Epithelial cell of esophagus (primary cell): ENCODE results near the gene BASP1.

ENCODE experiments used
- DNase-seq: peaks from one replicate; pipeline ENCODE4 v3.0.0; 2010; ENCODE audit warnings: low read depth
- H3K4me3 ChIP-seq: 2 replicates; pipeline ENCODE4 v1.5.1; 2011; ENCODE audit warnings: mild to moderate bottlenecking, low read length, control low read depth
- TF ChIP-seq, protein P1 (sequence below): IDR thresholded peaks from 2 replicates; pipeline ENCODE4 v1.5.1; 2011; ENCODE audit warnings: low read depth, mild to moderate bottlenecking, low read length, control low read depth, inconsistent platforms; ENCODE audit not compliant: insufficient read depth; ENCODE audit errors: missing control alignments

Gene BASP1

DNA sequence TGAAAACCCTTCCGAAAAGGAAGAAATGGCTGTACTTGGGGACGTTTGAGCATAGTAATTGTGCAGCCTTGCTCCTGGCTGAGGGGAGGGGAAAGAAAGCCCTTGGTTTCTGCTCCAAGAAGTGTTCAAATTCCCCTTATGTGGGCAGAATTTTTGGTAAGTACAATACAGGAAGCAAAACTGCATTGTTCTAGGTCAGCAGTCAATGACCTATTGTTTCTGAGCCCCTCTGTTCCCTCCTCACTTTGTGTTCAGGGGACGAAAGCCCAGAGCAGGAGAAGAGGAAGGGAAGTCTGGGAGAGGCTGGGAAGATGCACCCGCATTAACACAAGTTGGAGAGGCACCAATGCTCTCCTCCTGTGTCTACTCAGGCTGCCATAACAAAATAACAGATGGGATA, 11.9 kb downstream of the BASP1 start:
- TF ChIP-seq, protein P1, sequence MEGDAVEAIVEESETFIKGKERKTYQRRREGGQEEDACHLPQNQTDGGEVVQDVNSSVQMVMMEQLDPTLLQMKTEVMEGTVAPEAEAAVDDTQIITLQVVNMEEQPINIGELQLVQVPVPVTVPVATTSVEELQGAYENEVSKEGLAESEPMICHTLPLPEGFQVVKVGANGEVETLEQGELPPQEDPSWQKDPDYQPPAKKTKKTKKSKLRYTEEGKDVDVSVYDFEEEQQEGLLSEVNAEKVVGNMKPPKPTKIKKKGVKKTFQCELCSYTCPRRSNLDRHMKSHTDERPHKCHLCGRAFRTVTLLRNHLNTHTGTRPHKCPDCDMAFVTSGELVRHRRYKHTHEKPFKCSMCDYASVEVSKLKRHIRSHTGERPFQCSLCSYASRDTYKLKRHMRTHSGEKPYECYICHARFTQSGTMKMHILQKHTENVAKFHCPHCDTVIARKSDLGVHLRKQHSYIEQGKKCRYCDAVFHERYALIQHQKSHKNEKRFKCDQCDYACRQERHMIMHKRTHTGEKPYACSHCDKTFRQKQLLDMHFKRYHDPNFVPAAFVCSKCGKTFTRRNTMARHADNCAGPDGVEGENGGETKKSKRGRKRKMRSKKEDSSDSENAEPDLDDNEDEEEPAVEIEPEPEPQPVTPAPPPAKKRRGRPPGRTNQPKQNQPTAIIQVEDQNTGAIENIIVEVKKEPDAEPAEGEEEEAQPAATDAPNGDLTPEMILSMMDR = no peak
- H3K4me3 ChIP-seq = no peak overlapping the region
- no peak for DNase-seq

DNA sequence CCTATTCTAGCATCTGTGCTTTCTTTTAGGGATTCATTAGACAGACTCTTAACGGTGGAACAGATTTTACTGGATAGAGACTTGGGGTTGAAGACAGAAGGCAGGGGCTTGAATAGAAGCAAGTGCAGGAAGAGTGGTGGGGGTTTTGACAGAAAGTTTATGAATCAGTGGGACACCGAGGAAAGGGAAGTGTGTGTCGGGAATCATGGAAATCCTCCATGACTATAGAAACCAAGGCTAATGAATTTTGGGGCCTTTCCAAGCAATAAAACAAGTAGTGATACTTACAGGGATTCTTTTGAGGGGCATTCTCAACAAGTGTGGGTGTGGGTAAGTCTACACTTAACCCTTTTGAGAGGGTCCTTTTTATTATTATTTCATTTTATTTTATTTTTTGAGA, 12.8 kb downstream of the BASP1 start:
- H3K4me3 ChIP-seq = no peak overlapping the region
- no peak for DNase-seq
- TF ChIP-seq, protein P1 = no peak

DNA sequence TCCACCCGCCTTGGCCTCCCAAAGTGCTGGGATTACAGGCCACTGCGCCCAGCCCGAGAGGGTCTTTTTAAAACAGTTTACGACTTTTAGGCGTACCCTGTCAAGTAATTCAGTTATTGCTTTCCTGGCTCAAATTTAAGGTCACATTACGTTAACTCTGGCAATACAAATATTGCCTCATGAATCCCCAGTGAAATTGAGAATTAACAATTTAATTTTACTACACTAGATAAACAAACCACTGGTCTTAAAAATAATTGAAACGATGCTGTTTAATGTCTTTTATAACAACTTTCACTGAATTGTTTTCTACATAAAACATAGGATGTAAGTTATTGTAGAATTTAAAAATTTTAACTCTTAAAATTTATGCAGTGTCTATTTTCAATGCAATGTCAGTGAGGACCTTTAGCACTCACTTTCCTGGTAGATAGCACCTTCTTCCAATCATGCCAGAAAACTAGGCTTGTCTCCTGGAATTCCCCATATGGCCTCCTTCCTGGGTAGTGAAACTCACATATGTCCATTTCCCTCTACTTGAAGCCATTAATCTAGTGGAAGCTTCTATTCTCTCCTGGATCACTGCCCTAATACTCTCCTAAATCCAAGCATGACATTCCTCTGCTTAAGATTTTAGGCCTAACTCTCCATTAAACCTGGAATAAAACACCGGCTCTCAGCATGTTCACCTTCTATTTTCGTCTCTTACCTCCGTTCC, 13.5 kb downstream of the BASP1 start:
- H3K4me3 ChIP-seq = no peak overlapping the region
- TF ChIP-seq, protein P1 = no peak
- DNase-seq = no peak

DNA sequence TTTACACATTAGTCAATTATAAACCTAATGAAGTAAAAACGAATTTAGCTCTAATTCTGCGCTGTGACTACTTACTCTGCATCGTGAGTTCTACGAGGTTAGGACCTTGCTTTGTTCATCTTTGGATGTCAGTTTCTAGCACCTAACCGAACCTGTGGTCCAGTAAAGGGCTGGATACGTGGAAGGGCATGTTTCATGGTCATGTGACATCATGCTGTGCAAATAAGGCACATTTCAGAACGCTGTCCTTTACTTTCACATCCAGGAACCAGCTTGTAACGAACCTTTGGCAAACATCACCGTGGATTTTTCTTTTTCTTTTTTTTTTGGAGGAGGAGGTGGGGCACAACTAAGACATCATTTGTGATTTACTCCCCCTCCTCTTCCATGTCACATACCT, 15.0 kb downstream of the BASP1 start:
- TF ChIP-seq, protein P1 = no peak
- DNase-seq = no peak
- H3K4me3 ChIP-seq = no peak overlapping the region

DNA sequence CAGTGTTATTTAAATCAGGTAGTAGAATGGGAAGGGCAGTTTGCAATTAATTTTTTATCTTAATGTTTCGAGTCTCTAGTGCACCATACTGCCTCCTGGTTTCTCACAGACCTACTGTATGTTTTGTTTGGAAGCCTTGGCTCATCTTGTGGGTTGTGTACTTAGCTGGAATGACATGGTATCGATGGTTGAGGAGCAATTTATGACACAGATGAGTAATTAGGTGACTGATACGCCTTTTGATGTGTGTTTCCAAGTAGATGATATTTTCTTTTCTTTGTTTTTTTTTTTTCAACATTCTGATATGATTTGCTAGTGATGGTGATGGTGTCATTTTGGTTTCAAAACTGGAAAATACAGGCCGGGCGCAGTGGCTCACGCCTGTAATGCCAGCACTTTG, 16.1 kb downstream of the BASP1 start:
- peak; percentile 33 for DNase-seq
- TF ChIP-seq, protein P1 = no peak
- H3K4me3 ChIP-seq = no peak overlapping the region

DNA sequence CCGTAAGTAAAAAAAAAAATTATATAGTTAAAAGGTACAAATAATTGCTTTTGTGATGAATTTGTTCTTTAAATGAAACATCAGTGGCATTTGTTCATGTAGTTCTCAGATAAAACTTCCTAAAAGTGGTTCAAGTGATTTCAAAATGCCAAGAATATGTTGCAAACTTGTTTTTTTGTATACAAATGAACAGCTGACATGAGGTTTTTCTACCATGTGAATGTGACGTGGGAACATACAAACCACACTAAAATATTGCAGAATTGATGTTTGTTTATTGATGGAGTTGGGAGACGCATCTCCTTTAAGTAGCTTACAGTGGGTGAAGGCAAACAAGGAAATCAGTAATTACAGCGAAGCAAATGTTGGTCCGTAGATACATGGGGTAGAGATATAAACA, 16.9 kb downstream of the BASP1 start:
- DNase-seq = no peak
- TF ChIP-seq, protein P1 = no peak
- H3K4me3 ChIP-seq = no peak overlapping the region

DNA sequence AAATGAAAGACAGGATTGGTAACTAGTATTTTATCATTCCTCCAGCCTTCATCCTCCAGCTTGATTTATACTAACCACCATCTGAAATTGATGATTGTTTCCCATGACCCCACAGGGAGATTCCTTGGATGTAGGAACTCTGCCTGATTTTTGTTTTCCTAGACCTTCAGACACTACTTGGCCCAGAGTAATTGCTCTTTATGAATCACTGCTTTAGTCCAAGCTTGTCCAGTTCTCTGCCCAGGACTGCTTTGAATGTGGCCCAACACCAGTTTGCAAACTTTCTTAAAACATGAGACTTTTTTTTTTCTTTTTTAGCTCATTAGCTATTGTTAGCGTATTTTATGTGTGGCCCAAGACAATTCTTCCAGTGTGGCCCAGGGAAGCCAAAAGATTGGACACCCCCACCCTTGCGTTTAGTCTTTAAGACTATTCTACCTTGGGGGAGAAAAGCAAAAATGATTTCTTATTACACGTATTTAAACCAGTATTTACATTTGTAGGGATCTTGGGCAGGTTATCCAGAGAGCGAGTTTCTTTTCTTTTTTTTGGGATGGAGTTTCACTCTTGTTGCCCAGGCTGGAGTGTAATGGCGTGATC, 18.4 kb downstream of the BASP1 start:
- TF ChIP-seq, protein P1 = no peak
- H3K4me3 ChIP-seq = no peak overlapping the region
- DNase-seq = no peak
